ENCODE results near the gene BCAS3.
"Not testable (repeated sequence)": the region's sequence is repeated elsewhere in the genome, so short reads cannot be mapped to it uniquely, and the experiment has no call there.

BCAS3 gene

DNA sequence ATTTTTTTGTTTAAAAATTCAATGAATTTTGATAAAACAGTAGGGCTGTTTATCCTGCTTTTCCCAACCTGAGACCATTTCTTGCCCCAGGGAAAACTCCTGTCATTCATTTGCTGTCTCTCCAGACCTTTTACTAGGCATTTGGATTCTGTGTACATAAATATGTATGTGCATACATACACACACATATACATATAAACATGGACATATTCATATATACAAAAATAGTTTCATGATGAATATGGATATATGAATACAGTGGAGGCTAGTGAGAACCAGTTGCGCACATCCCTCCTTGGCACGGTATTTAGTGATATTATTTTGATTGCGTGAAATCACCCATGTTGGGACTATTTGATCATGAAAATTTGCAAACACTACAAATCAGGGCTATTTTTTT is 269.9 kb downstream of the BCAS3 start:
- no peak for DNase-seq

DNA sequence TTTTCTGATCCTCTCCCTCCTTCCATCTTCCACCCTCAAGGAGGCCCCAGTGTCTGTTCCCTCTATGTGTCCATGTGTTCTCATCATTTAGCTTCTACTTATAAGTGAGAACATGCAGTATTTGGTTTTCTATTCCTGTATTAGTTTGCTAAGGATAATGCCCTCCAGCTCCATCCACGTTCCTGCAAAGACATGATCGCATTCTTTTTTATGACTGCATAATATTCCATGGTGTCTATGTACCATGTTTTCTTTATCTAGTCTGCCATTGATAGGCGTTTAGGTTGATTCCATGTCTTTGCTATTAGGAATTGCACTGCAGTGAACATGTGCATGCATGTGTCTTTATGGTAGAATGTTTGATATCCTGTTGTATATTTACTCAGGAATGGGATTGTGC is 275.1 kb downstream of the BCAS3 start:
- DNase-seq, result no peak

DNA sequence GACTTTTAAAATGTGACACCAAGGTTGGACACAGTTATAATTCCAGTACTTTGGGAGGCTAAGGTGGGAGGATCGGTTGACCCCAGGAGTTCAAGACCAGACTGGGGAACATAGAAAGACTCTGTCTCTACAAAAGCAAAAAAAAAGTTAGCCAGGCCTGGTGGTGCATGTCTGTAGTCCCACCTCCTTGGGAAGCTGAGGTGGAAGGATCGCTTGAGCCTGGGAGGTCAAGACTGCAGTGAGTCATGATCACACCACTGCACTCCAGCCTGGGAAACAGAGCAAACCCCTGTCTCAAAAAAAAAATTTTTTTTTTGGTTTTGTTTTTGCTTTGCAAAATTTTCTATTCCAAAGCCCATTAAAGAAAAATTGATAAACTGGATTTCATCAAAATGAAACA is 281.4 kb downstream of the BCAS3 start:
- no peak for DNase-seq

DNA sequence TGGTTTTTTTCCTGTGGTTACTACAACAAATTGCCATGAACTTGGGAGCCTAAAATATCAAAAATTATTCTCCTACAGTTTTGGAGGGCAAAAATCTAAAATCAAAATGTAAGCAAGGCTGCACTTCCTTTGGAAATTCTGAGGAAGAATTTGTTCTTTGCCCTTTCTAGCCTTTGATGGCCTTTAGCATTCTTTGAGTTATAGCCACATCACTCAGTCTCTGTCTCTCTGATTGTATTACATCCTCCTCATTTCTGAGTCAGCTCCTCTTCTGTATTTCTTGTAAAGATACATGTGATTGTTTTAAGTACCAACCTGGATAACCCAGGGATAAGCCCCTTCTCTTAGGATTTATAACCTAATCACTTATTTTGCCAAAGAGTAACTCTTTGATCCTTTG is 282.0 kb downstream of the BCAS3 start:
- DNase-seq, result no peak

DNA sequence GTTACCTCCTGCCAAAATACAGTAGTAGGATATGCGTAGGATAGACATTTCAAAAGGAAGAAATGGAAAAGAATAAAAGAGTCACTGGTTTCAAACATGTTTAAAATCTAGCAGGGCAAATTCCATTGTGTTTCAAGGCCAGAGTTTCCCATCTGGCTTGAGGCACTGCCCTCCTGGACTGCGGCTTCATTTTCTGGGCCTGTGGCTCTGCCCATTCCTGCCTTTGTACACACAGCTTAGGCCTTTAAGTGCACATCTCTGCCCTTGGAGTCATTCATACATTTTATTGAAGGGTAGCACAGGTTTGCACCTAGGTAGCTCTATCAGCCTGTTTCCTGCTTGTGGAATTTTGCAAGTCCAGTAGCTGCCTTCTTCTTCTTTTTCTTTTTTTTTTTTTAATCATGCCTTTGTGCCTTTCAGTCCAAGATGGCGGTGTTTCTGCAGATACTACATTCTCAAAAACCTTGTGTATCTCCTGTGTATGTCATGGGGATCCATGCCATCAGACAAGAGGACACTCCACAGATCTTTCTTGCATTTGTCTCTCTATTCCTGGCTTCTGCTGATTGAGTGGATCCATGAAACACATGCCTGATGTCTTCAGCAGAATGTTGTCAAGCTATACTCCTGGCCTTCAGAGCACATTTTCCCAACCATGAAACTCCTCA is 282.9 kb downstream of the BCAS3 start:
- no peak for DNase-seq

DNA sequence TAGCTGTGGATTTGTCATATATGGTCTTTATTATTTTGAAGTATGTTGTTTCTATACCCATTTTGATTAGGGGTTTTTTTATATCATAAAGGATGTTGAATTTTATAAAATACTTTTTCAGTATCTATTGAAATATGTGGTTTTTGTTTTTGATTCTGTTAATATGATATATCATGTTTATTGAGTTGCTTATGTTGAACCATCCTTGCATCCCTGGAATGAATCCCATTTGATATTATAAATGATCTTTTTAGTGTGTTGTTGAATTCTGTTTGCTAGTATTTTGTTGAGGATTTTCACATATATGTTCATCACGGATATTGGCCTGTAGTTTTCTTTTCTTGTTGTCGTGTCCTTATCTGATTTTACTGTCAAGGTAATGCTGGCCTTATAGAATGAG is 286.5 kb downstream of the BCAS3 start:
- DNase-seq, result no peak

DNA sequence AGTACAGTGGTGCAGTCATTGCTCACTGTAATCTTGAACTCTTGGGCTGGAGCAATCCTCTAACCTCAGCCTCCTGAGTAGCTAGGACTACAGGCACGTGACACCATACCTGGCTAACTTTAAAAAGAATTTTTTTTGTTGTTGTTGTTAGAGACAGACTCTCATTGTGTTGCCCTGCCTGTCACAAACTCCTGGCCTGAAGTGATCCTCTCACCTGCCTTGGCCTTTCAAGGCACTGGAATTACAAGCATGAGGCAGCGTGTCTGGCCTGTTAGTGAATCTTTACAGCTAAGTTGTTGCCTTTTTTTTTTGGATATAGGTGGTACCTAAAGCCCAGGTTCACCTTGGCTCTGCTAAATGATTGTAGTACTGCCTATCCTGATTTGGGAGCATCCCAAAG is 290.6 kb downstream of the BCAS3 start:
- no peak for DNase-seq

DNA sequence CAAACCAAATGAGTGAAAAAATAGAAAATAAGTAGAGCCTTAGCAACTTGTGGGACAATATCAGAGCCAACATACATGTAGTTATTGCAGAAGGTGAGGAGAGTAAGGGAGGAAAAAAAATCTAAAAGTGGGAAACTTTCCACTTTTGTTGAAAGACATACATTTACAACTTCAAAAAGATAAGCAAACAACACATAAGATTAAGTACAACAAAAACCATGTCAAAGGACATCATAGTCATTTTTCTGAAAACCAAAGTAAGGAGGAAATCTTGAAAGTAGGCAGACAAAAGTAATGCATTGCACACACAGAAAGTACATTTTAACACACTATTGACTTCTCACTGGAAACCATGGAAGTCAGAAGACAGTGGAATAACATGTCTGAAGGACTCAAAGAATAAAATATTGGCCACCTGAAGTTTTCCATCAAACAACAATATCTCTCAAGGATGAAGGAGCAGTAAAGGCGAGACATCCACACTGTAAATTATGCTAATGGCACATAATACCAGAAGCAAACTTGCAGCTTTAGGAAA is 291.9 kb downstream of the BCAS3 start:
- DNase-seq, result no peak

DNA sequence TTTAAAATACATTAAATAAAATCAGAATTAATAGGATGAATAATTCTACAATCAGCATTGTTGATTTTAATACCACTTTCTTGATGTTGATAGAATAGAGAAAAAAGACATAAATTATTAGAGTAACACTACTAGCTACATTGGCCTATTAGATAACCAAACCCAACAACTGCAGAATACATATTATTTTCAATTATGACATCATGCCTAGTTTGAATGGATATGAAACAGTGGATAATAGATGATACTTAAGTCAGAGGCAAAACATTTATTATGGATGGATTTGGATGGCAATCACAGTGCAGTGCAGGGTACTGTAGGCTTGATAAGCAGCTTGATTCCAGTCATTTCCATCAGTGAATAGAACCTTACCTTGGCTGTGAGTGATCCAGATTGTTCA is 293.1 kb downstream of the BCAS3 start:
- no peak for DNase-seq

DNA sequence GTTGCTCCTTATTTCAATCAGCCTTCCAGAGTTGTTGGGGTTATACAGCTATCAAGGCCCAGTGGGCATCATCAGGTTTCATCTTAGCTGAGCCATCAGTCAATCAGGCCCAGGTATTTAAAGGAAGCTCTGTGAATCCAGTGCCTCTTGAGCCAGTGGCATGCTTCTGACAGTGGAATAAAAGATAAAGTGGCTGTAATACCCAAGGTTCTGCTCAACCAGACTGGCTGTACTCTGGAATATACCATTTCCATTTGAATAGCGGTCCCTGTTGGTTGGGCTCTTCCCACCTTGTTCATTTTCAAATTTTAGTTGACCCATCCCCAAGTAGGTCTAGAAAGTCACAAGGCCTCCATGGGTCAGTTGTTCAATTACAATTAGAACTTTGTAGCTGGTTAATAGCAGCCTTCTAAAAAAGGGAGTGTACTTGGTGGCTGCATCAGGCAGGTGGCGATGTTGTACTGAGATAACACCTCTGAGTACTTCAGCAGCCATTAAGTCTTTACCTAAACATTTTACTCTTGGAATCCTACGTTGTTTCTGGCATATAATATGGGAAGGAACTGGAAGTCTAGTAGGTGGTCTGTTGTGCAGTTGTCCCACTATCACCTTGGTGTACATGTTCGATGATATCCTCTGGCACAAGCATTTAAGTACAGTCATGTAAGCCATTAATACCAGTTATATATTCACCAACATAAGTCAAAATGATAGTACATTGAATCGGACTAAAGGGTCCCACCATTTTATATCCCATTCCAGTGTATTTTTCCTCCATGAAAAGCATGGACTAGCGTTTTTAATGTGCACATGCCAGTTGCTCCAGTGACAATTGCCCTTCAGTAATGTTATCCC is 294.1 kb downstream of the BCAS3 start:
- DNase-seq, result peak; percentile 69

DNA sequence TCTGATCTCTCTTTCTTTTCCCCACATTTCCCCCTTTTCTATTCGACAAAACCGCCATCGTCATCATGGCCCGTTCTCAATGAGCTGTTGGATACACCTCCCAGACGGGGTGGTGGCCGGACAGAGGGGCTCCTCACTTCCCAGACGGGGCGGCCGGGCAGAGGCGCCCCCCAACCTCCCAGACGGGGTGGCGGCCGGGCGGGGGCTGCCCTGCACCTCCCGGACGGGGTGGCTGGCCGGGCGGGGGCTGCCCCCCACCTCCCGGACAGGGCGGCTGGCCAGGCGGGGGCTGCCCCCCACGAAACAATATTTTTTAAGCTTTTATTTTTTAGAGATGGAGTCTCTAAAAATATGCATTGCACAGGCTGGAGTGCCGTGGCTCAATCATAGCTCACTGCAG is 299.2 kb downstream of the BCAS3 start:
- not testable (repeated sequence) for DNase-seq

DNA sequence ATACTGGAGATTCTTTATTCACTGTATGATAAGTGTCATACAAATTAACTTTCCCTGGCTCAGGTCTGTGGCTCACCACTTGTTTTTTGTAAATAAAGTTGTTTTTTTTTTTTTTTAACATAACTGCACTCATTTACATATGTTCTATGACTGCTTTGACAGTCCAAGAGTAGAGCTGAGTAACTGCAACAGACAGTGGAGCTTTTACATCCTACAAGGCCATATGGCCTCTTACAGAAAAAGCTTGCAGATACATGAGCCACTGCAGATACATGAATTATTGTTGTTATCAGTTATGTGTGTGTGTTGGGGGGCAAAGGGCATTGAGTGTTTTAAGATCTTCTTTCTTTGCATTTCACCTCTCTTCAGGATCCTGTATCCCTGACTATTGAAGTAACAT is 311.7 kb downstream of the BCAS3 start:
- no peak for DNase-seq

DNA sequence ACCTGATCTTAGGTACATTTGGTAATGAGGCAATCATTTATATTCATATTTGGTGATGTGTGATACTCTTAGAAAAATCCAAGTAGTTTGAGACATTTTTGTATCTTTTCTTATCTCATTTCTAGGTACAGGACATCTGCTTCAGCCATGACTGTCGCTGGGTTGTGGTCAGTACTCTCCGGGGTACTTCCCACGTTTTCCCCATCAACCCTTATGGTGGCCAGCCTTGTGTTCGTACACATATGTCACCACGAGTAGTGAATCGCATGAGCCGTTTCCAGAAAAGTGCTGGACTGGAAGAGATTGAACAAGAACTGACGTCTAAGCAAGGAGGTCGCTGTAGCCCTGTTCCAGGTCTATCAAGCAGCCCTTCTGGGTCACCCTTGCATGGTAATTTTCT is 312.2 kb downstream of the BCAS3 start:
- no peak for DNase-seq

DNA sequence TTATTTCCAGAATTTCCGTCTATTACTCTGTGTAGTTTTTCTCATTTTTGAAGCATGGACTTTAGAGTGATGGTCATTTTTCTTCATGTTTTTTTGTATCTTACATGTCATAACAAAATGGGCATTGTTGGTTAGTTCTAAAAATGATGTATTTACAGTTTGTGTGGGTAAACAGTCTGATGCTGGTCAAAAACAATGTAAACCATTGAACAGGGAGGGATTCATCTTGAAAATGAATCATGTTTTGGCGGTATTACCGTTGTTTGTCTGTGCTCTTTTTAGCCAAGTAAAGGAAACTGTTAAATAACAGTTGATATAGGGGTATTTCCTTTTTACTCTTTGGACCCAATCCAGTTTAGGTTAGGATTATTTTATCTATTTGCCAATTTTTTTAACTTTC is 315.8 kb downstream of the BCAS3 start:
- DNase-seq, result no peak

DNA sequence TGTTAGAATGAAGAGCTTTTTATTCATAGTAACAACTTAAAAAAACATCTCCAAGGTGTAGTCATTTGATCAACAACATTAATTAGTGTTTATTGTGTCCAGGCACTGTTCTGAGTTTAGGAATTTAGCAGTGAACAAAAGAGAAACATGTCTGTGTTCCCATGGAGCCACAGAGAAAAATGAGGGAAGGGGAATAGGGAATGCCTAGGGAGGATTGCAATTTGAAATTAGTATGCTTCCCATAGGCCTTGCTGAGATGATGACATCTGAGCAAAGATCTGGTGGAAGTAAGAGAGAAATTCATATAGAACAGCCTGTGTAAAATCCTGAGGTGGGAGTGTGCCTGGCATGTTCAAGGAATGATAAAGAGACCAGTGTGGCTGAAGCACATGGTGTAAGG is 318.0 kb downstream of the BCAS3 start:
- no peak for DNase-seq

DNA sequence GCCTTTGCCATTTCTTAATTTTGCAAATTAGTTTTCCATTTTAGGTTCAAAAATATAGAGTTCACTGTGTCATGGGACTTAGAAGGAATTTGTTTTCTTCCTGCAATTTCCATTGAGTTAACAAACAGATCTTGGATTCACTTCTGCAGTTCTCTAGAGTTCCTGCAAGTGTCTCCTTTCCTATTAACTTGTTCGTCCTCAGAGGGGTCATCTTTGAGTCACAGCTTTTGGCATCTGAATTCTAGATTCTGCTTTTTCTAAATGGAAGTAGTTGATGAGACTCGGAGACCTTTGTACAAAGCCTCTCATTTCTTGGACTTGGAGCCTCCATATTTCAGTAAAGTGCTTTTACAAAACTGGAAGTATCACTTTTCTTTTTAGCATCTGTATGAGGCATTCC is 323.3 kb downstream of the BCAS3 start:
- DNase-seq, result no peak

DNA sequence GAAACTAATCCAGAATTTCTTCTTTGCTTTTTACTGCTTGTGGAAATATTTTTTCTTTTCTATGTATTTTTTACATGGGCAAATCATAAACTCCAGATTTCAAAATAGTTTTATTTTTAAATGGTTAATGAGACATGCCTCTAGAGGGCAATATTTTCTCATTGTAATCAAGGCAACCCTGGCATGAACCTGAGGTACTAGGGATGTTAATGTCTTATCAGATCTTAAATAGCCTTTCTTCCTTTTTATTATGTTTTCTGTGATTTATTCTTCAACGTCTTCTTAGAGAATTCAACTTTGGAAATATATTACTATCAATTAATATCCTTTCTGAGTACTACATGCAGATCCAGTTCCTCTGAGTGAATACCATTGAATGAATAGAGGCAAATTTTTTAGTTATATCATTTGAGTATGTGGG is 324.7 kb downstream of the BCAS3 start:
- DNase-seq, result no peak

DNA sequence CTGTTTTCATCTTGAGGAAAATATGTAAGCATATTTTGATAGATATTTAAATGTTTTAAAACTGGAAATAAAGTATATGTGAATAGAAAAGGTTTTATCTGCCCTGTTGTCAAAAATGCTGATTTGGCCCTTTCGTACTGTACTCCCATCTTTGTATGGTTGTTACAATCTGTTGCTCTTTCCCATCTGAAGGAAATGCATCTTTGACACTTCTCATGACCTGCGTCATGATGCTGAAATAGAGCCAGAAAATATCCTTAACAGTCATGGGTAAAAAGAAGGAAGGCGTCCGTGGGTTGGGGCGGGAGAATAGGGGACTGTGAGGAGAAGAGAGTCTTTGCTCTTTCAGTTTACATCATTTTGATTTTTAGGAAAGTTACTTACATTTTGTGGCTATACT is 327.7 kb downstream of the BCAS3 start:
- DNase-seq, result no peak

DNA sequence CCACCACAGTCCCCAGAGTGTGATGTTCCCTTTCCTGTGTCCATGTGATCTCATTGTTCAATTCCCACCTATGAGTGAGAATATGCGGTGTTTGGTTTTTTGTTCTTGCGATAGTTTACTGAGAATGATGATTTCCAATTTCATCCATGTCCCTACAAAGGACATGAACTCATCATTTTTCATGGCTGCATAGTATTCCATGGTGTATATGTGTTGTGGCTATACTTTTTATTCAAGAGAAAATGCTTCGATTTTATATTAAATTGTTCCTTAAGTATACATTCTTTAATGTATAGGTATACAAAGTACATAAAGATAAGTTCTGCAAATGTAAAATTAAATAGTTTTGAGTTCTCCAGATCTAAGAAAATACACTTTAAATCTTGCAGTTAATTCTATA is 328.3 kb downstream of the BCAS3 start:
- not testable (repeated sequence) for DNase-seq

DNA sequence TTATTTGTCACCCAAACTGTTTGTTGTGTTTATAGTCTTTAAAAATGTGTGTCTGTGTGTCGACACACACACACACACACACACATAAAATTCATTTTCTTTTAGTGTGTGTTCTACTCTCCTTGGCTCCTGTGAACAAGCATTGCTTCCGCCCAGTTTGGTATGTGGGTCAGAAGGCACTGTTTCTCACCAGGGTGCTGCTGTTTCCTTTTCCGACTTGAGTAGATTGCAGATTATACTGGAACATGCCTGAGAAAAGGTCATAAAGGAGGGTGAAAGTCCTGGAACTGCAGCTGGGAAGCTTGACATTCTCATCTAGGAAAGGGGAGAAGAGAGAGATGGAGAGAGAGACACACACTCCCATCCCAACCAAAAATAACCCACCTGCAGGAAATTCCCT is 330.3 kb downstream of the BCAS3 start:
- DNase-seq, result no peak

DNA sequence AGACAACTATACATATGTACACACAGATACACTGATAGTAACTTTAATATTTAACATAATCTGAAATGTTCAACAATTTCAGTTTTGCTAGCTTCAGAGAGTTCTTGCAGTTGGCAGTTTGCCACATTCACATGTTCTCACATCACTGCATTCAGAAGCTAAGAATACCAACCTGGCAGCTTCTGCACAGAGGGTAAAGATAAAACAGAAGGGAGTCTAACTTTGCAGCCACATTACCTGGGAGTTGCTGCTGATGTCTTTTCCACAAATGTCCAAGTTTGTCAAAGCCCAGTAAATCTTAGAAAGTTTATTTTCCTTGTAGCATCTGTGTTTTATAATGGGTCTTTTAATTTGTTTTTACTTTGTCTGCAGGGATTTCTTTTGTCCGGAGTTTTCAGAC is 332.0 kb downstream of the BCAS3 start:
- DNase-seq, result peak; percentile 25

DNA sequence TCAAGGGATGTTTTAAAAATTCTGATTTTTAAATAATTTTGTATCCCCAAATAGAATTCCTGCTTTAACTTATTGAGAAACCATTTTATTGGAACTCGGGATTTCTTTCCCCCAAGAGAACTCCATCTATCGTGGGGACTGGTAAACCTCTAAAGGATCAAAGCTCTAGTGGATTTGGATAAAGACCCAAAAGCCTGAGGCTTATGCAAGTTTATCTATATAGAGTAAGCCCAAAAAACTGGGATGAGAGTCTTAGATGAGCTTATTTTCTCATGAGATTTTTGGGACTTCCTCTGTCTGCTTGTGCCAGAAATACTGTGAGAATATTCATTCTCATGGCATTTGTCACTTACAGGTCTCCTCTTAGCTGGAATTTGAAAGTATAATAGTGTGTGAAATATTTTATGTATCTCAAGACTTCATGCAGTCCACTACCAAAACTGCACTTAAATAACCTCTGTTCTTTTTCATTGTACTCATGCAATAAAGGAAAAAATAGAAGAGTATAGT is 333.1 kb downstream of the BCAS3 start:
- no peak for DNase-seq

DNA sequence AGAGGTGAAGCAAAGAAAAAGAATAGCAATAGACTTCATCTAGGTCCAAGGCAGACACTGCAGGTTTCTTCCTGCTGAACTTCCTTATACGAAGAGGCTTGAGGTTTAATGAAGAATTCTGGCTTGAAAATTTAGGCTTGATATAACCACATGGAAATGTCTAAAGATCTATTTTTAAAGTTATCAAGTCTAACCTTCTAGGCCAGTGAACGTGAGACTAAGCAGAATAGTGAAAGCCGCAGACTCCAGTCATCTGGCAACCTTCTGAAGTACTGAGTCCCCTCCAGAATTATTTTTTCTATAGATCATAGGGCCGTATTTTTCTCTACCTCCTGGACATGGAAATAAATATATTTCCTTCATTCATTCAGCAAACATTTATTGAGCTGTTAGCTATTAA is 333.6 kb downstream of the BCAS3 start:
- no peak for DNase-seq

DNA sequence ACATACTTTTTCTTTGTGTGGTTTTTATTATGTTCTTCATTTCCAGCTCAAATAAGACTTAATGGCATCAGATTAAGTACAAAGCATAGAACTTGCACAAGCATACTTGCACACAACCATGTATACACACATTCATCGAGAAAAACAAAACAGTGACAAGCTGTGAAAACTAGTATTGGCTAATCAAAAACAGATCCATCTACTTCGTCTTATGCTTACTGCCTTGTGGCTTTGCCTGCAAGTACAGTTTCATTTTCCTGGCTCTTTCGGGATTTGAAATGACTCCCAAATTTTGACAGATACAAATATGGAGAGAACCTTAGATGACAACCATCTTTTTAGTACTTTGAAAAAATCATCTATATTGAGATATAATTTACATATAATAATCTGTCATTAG is 338.3 kb downstream of the BCAS3 start:
- no peak for DNase-seq
